HepG2 (cell line): ENCODE data around the gene C11orf68. TPM values are rescaled to one million over a fixed set of nuclear protein-coding genes. Genes with fewer than 3 reads are reported as not detected.

Source experiments
- ATAC-seq: fragments of 200-7000 bp; cut with Tn5 transposase; 3 replicates; pipeline ENCODE4 v1.9.1; 2020; ENCODE audit warnings: mild to moderate bottlenecking, moderate library complexity
- BruUV-seq: library from RNA; stranded (reverse); fragments of 400-500 nt; replicated peaks from 2 replicates; lab custom pipeline; 2021; lab: Mats Ljungman, UMichigan
- CTCF ChIA-PET: fragments of 300-600 bp; formaldehyde crosslinking; extraction: SDS; loops from one replicate; lab custom pipeline; 2021; ENCODE audit warnings: low total read pairs, inconsistent platforms, low intra/inter-chr PET ratio; lab: Yijun Ruan, JAX
- POLR2A ChIA-PET: fragments of 350-600 bp; sonication (Branson Sonifier 250); formaldehyde crosslinking; loops from one replicate; lab custom pipeline; 2020; ENCODE audit warnings: antibody characterized with exemption, inconsistent platforms; lab: Yijun Ruan, JAX
- DNase-seq: peaks from one replicate; pipeline ENCODE4 v3.0.0-alpha.2; 2015; ENCODE audit warnings: low spot score
- FAIRE-seq: peaks from 3 replicates; lab custom pipeline; 2011; peaks lifted over from hg19 to GRCh38; lab: Jason Lieb, UNC
- H2AFZ ChIP-seq: one replicate; pipeline ENCODE4 v1.6.1; 2011; ENCODE audit warnings: low read length, inconsistent platforms
- H3K27ac ChIP-seq: fragments of 300-600 bp; 3 replicates; pipeline ENCODE4 v1.8.0; 2011; ENCODE audit warnings: mixed run types, mild to moderate bottlenecking, mixed read lengths, low read length, inconsistent platforms; ENCODE audit not compliant: insufficient read depth; ENCODE audit errors: extremely low read length
- H3K27me3 ChIP-seq, 2 experiments: fragments of 200-600 bp in 1 of 2; 2 replicates in 1 of 2; 3 replicates in 1 of 2; pipeline versions ENCODE4 v1.6.0 to v1.8.0; 2011; ENCODE audit warnings: low read length in 2 of 2, mild to moderate bottlenecking in 2 of 2, moderate library complexity in 2 of 2, inconsistent platforms in 1 of 2; ENCODE audit not compliant: insufficient read depth in 2 of 2, control insufficient read depth in 1 of 2
- H3K36me3 ChIP-seq, 2 experiments: fragments of 200-600 bp in 1 of 2; replicated peaks in 1 of 2; 2 replicates in 1 of 2; 3 replicates in 1 of 2; pipeline versions ENCODE4 v1.5.1 to v1.8.0; 2011; ENCODE audit warnings: low read length in 2 of 2, inconsistent platforms in 1 of 2; ENCODE audit not compliant: insufficient read depth in 2 of 2, control insufficient read depth in 1 of 2
- H3K4me1 ChIP-seq: 2 replicates; pipeline ENCODE4 v1.5.1; 2012; ENCODE audit warnings: low read length, inconsistent platforms; ENCODE audit not compliant: insufficient read depth
- H3K4me2 ChIP-seq: 2 replicates; pipeline ENCODE4 v1.6.0; 2011; ENCODE audit warnings: low read depth, low read length, inconsistent platforms
- H3K4me3 ChIP-seq, 3 experiments: fragments of 200-600 bp in 1 of 3; sonication (generic), shearing (Covaris generic) in 1 of 3; replicated peaks in 1 of 3; 2 replicates each; pipeline ENCODE4 v1.5.1; 2011 to 2016; ENCODE audit warnings: low read length in 3 of 3, inconsistent platforms in 2 of 3, low read depth in 2 of 3, mild to moderate bottlenecking in 2 of 3, control low read depth in 1 of 3, mixed read lengths in 1 of 3; ENCODE audit not compliant: insufficient read depth in 1 of 3
- H3K79me2 ChIP-seq: one replicate; pipeline ENCODE4 v1.6.1; 2011; ENCODE audit warnings: low read length, inconsistent platforms; ENCODE audit not compliant: insufficient read depth
- H3K9ac ChIP-seq: 2 replicates; pipeline ENCODE4 v1.6.0; 2011; ENCODE audit warnings: mild to moderate bottlenecking, low read depth, low read length, inconsistent platforms; ENCODE audit not compliant: insufficient read depth
- H3K9me3 ChIP-seq: 2 replicates; pipeline ENCODE4 v1.5.1; 2012; ENCODE audit warnings: mild to moderate bottlenecking, low read length
- H4K20me1 ChIP-seq: 2 replicates; pipeline ENCODE4 v1.6.0; 2011; ENCODE audit warnings: inconsistent platforms, mild to moderate bottlenecking, low read length, moderate library complexity; ENCODE audit not compliant: insufficient read depth
- AGO1 ChIP-seq: fragments of 200-400 bp; formaldehyde crosslinking; IDR thresholded peaks from 2 replicates; pipeline ENCODE4 v1.6.1; 2017; ENCODE audit warnings: mild to moderate bottlenecking, low read depth, low read length, moderate library complexity; ENCODE audit not compliant: poor library complexity, severe bottlenecking
- GLI4 ChIP-seq: sonication (generic); formaldehyde crosslinking; IDR thresholded peaks from 2 replicates; pipeline ENCODE4 v1.5.1; 2020; ENCODE audit warnings: missing genetic modification reagents, mild to moderate bottlenecking, moderate library complexity, borderline replicate concordance
- MYC ChIP-seq: sonication (generic); formaldehyde crosslinking; IDR thresholded peaks from 2 replicates; pipeline ENCODE4 v1.9.0; 2021; ENCODE audit warnings: missing genetic modification reagents, borderline replicate concordance
- SSRP1 ChIP-seq: IDR thresholded peaks from 2 replicates; pipeline ENCODE4 v1.6.1; 2016; ENCODE audit warnings: control low read depth
- TBL1XR1 ChIP-seq: fragments of 150-350 bp; IDR thresholded peaks from 2 replicates; pipeline ENCODE4 v1.6.1; 2014; ENCODE audit warnings: borderline replicate concordance, low read length; ENCODE audit not compliant: partially characterized antibody
- ZBTB38 ChIP-seq: sonication (generic); formaldehyde crosslinking; IDR thresholded peaks from 2 replicates; pipeline ENCODE4 v1.5.1; 2020; ENCODE audit warnings: mild to moderate bottlenecking, missing genetic modification reagents
- ZFP37 ChIP-seq: sonication (generic); formaldehyde crosslinking; IDR thresholded peaks from 2 replicates; pipeline ENCODE4 v1.4.0; 2020; ENCODE audit warnings: missing genetic modification reagents, borderline replicate concordance
- ZNF263 ChIP-seq: sonication (generic); formaldehyde crosslinking; IDR thresholded peaks from 2 replicates; pipeline ENCODE4 v1.4.0; 2020; ENCODE audit warnings: missing genetic modification reagents
- ZNF331 ChIP-seq: sonication (generic); formaldehyde crosslinking; IDR thresholded peaks from 2 replicates; pipeline ENCODE4 v1.4.0; 2020; ENCODE audit warnings: missing genetic modification reagents
- ZNF766 ChIP-seq: sonication (generic); formaldehyde crosslinking; IDR thresholded peaks from 2 replicates; pipeline ENCODE4 v1.5.0; 2020; ENCODE audit warnings: missing genetic modification reagents, borderline replicate concordance
- WGBS: methylation state at CpG from one replicate; pipeline ENCODE4 v1.1.6; 2017; ENCODE audit warnings: low lambda C conversion rate; 5-methylcytosine and 5-hydroxymethylcytosine counted together
- in situ Hi-C: cut with HindIII; loops from 2 replicates; pipeline ENCODE4 v1.10.0; 2017; ENCODE audit warnings: low pct_unique_long_range_greater_than_20kb; ENCODE audit not compliant: extremely low pct_ligation_motif_present
- intact Hi-C: fragments of 100-400 bp; cut with micrococcal nuclease; formaldehyde crosslinking; loops from one replicate; pipeline ENCODE4 v1.10.0; 2022; ENCODE audit not compliant: unreplicated experiment
- polyA plus RNA-seq, 8 experiments: library from polyadenylated mRNA; depleted of rRNA in 3 of 8; stranded (reverse) in 7 of 8; unstranded in 1 of 8; fragments of >200 nt; fragmentation: Illumina TruSeq in 4 of 8; extraction: Trizol in 4 of 8; gene quantifications; 2 replicates each; pipeline versions ENCODE4 v1.2.1 to v1.2.3, GENCODE V29; 2011 to 2016; ENCODE audit warnings: low read depth in 4 of 8, missing spikeins in 1 of 8, mixed read lengths in 1 of 8; ENCODE audit not compliant: insufficient read depth in 1 of 8
- total RNA-seq, 5 experiments: library from RNA; depleted of rRNA; stranded (reverse); fragments of >200 nt; fragmentation: Illumina TruSeq; extraction: Trizol; gene quantifications; 2 replicates each; pipeline ENCODE4 v1.2.3, GENCODE V29; 2016; ENCODE audit warnings: low read depth in 1 of 5
- TF ChIP-seq, protein P1 (sequence below), 2 experiments: sonication (generic) in 1 of 2; formaldehyde crosslinking in 1 of 2; IDR thresholded peaks; 2 replicates each; pipeline versions ENCODE4 v1.4.0 to v1.6.1; 2018 to 2020; ENCODE audit warnings: missing genetic modification reagents in 2 of 2, borderline replicate concordance in 1 of 2, low read depth in 1 of 2, mild to moderate bottlenecking in 1 of 2, missing biosample characterization in 1 of 2
- TF ChIP-seq, protein P2 (sequence below): sonication (generic); formaldehyde crosslinking; IDR thresholded peaks from 2 replicates; pipeline ENCODE4 v1.4.0; 2020; ENCODE audit warnings: missing genetic modification reagents
- TF ChIP-seq, protein P3 (sequence below): sonication (generic); formaldehyde crosslinking; conservative IDR thresholded peaks from 2 replicates; pipeline ENCODE4 v1.5.0; 2020; ENCODE audit warnings: missing genetic modification reagents

C11orf68 gene
- total and polyA plus RNA-seq, 2 of the 13 experiments (the other 11 are each of a cell fraction or from before 2014, with no cell fraction given): 8.4 to 28.3 TPM

DNA sequence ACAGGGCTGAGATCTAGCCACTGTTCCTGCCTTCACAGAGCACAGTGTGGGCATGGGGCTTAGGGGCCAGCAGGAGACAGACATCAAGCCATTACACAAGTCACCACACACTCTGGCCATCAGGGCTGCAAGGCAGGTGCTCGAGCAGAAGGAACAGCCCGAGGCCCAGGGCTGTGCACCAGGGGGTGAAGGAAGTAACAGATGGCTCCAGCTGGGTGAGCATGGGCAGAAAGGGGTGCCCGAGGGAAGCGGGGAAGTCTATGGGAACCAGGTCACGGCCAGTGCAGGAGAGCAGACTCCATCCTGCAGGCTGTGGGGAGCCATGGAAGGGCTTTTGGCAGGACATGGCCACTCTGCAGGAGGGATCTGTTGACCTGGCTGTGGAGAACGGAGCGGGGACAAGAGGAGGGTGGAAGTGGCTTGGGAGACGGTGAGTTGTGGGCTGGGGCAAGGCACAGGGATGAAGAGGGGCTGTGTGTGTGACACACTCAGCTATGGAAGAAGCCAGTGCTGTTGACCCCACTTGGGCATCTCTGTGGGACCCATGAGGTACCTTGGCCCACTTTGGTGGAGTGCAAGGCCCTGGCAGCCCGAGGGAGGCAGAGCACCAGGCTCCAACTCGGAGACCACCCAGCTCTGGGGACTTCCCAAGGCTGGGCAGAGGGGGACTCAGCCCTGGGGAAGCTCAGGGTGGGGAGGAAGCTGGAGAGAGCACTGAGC lies 3.6 kb downstream of the C11orf68 start:
- Histone ChIP-seq H3K27me3 (peaks cover 0 to 2% of the 10 kb centered on the region in 2 experiments; a peak in 1 of 5 replicates), H3K36me3 (no peaks in the 10 kb centered on the region), H3K4me1 (peaks cover 60% of the 10 kb centered on the region), H3K79me2 (peaks cover 11% of the 10 kb centered on the region), H3K9me3 (no peaks in the 10 kb centered on the region), H3K4me2 (peak overlapping the region; percentile 73), H2AFZ (no peak overlapping the region), H3K4me3 (peak overlapping the region in 1 of 3 experiments; percentile 48; a peak in 1 of 6 replicates), H3K27ac (no peak overlapping the region), H4K20me1 (no peaks in the 10 kb centered on the region), H3K9ac (no peak overlapping the region)
- in situ Hi-C loops (no loop called here), intact Hi-C loops (no loop called here)
- no TSS peak for BruUV-seq
- WGBS: 69% methylated on average over 6 of the region's 10 CpGs
- peak; percentile 2; the same call in 2 of the 3 replicates for ATAC-seq
- DNase-seq: no peak
- FAIRE-seq: no peak
- POLR2A ChIA-PET: interaction anchor here (1.0 to 5.0 kb wide), 6 partner anchors 12 to 56 kb away, joined by 3 to 59 read pairs (median 10); partner anchors contain the start of genes CCDC85B, FIBP, FOSL1 and MUS81
- CTCF ChIA-PET: no interaction called here
- TF ChIP-seq ZNF331 (CRISPR knock-in tag) (no peak), ZNF263 (CRISPR knock-in tag) (0 out of 2 replicates have a peak, but pooled peaks have one; percentile 33), MYC (CRISPR knock-in tag) (peak; percentile 27; the same call in 1 of the 2 replicates), ZBTB38 (no peak), SSRP1 (CRISPR knock-in tag) (no peak), GLI4 (CRISPR knock-in tag) (no peak), AGO1 (peak; percentile 95), ZFP37 (no peak), TBL1XR1 (no peak), ZNF766 (CRISPR knock-in tag) (no peak)
- TF ChIP-seq, protein P1, sequence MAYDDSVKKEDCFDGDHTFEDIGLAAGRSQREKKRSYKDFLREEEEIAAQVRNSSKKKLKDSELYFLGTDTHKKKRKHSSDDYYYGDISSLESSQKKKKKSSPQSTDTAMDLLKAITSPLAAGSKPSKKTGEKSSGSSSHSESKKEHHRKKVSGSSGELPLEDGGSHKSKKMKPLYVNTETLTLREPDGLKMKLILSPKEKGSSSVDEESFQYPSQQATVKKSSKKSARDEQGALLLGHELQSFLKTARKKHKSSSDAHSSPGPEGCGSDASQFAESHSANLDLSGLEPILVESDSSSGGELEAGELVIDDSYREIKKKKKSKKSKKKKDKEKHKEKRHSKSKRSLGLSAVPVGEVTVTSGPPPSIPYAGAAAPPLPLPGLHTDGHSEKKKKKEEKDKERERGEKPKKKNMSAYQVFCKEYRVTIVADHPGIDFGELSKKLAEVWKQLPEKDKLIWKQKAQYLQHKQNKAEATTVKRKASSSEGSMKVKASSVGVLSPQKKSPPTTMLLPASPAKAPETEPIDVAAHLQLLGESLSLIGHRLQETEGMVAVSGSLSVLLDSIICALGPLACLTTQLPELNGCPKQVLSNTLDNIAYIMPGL (CRISPR knock-in tag; IDR thresholded peaks at IDR 0.05; ENCODE audit: borderline replicate concordance in 1 of 2, low read depth in 1 of 2): peak in 1 of 2 experiments; percentile 27; a peak in 1 of 4 replicates
- TF ChIP-seq, protein P2, sequence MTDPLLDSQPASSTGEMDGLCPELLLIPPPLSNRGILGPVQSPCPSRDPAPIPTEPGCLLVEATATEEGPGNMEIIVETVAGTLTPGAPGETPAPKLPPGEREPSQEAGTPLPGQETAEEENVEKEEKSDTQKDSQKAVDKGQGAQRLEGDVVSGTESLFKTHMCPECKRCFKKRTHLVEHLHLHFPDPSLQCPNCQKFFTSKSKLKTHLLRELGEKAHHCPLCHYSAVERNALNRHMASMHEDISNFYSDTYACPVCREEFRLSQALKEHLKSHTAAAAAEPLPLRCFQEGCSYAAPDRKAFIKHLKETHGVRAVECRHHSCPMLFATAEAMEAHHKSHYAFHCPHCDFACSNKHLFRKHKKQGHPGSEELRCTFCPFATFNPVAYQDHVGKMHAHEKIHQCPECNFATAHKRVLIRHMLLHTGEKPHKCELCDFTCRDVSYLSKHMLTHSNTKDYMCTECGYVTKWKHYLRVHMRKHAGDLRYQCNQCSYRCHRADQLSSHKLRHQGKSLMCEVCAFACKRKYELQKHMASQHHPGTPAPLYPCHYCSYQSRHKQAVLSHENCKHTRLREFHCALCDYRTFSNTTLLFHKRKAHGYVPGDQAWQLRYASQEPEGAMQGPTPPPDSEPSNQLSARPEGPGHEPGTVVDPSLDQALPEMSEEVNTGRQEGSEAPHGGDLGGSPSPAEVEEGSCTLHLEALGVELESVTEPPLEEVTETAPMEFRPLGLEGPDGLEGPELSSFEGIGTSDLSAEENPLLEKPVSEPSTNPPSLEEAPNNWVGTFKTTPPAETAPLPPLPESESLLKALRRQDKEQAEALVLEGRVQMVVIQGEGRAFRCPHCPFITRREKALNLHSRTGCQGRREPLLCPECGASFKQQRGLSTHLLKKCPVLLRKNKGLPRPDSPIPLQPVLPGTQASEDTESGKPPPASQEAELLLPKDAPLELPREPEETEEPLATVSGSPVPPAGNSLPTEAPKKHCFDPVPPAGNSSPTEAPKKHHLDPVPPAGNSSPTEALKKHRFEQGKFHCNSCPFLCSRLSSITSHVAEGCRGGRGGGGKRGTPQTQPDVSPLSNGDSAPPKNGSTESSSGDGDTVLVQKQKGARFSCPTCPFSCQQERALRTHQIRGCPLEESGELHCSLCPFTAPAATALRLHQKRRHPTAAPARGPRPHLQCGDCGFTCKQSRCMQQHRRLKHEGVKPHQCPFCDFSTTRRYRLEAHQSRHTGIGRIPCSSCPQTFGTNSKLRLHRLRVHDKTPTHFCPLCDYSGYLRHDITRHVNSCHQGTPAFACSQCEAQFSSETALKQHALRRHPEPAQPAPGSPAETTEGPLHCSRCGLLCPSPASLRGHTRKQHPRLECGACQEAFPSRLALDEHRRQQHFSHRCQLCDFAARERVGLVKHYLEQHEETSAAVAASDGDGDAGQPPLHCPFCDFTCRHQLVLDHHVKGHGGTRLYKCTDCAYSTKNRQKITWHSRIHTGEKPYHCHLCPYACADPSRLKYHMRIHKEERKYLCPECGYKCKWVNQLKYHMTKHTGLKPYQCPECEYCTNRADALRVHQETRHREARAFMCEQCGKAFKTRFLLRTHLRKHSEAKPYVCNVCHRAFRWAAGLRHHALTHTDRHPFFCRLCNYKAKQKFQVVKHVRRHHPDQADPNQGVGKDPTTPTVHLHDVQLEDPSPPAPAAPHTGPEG (CRISPR knock-in tag): no peak
- TF ChIP-seq, protein P3, sequence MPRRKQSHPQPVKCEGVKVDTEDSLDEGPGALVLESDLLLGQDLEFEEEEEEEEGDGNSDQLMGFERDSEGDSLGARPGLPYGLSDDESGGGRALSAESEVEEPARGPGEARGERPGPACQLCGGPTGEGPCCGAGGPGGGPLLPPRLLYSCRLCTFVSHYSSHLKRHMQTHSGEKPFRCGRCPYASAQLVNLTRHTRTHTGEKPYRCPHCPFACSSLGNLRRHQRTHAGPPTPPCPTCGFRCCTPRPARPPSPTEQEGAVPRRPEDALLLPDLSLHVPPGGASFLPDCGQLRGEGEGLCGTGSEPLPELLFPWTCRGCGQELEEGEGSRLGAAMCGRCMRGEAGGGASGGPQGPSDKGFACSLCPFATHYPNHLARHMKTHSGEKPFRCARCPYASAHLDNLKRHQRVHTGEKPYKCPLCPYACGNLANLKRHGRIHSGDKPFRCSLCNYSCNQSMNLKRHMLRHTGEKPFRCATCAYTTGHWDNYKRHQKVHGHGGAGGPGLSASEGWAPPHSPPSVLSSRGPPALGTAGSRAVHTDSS (CRISPR knock-in tag): no peak
